Measurements from ENCODE around the gene BNIP3. TPM values are rescaled to one million over a fixed set of nuclear protein-coding genes. Genes with fewer than 3 reads are reported as not detected.
A peak's percentile ranks its signal among the peaks of the same experiment; 100 is the strongest.

BNIP3 gene
- total RNA-seq, 1 donor from 2014 or later, result 112 TPM

- peaks cover 18% of the 10 kb centered on the region for H3K36me3 ChIP-seq (ENCODE audit: insufficient read depth, low read length)
- Mint-ChIP-seq H3K4me1 (ENCODE audit: low read depth, unreplicated experiment) (peaks cover 31% of the 10 kb centered on the region), H3K27ac (ENCODE audit: unreplicated experiment) (peak overlapping the region; percentile 77), H3K9me3 (ENCODE audit: unreplicated experiment) (no peaks in the 10 kb centered on the region), H3K36me3 (ENCODE audit: low read depth, unreplicated experiment) (peaks cover 24% of the 10 kb centered on the region), H3K27me3 (ENCODE audit: low read depth, unreplicated experiment) (no peaks in the 10 kb centered on the region), H3K4me3 (ENCODE audit: unreplicated experiment) (no peak overlapping the region)
- peaks cover 8% of the 10 kb centered on the region for H4K20me1 ChIP-seq (ENCODE audit: insufficient read depth, low read length)
- peaks cover 19% of the 10 kb centered on the region for H3K79me2 ChIP-seq (ENCODE audit: insufficient read depth, low read length)
- H3K4me3 ChIP-seq (ENCODE audit: insufficient read depth, low read depth, low read length), result no peak overlapping the region
- H3K4me2 ChIP-seq (ENCODE audit: low read length), result no peak overlapping the region
- no peak overlapping the region for H2AFZ ChIP-seq (ENCODE audit: low read depth, low read length)
- no peak overlapping the region for H3K9ac ChIP-seq (ENCODE audit: low read length)
- FAIRE-seq (no peak), DNase-seq (ENCODE audit: low read depth) (no peak)
- no peaks in the 10 kb centered on the region for H3K9me3 ChIP-seq (ENCODE audit: insufficient read depth, low read depth, low read length)
- H3K27ac ChIP-seq (ENCODE audit: low read depth, low read length), result no peak overlapping the region
- no peaks in the 10 kb centered on the region for H3K27me3 ChIP-seq (ENCODE audit: insufficient read depth, low read length)
- TF ChIP-seq EZH2 (IDR thresholded peaks at IDR 0.05; ENCODE audit: insufficient read depth, low read length) (no peak), CTCF (IDR thresholded peaks at IDR 0.05; ENCODE audit: insufficient read depth, low read depth, low read length) (no peak)
- H3K4me1 ChIP-seq (ENCODE audit: insufficient read depth, low read length), result peaks cover 38% of the 10 kb centered on the region
These were observed 32.5 kb downstream of the BNIP3 start for GRCh38 chr10:131949041-131949862.

- no peaks in the 10 kb centered on the region for H3K27me3 Mint-ChIP-seq (ENCODE audit: low read depth, unreplicated experiment)
- Histone ChIP-seq H3K4me2 (ENCODE audit: low read length) (peak overlapping the region; percentile 82), H4K20me1 (ENCODE audit: insufficient read depth, low read length) (peaks cover under 1% of the 10 kb centered on the region), H3K4me1 (ENCODE audit: insufficient read depth, low read length) (peaks cover 38% of the 10 kb centered on the region), H3K9me3 (ENCODE audit: insufficient read depth, low read depth, low read length) (no peaks in the 10 kb centered on the region), H2AFZ (ENCODE audit: low read depth, low read length) (no peak overlapping the region), H3K4me3 (ENCODE audit: insufficient read depth, low read depth, low read length) (no peak overlapping the region), H3K79me2 (ENCODE audit: insufficient read depth, low read length) (peaks cover 20% of the 10 kb centered on the region), H3K36me3 (ENCODE audit: insufficient read depth, low read length) (peaks cover 16% of the 10 kb centered on the region), H3K27ac (ENCODE audit: low read depth, low read length) (no peak overlapping the region), H3K9ac (ENCODE audit: low read length) (no peak overlapping the region), H3K27me3 (ENCODE audit: insufficient read depth, low read length) (no peaks in the 10 kb centered on the region)
- FAIRE-seq (no peak), DNase-seq (ENCODE audit: low read depth) (no peak)
- H3K9me3 Mint-ChIP-seq (ENCODE audit: unreplicated experiment), result no peaks in the 10 kb centered on the region
- no peak overlapping the region for H3K4me3 Mint-ChIP-seq (ENCODE audit: unreplicated experiment)
- peaks cover 28% of the 10 kb centered on the region for H3K36me3 Mint-ChIP-seq (ENCODE audit: low read depth, unreplicated experiment)
- H3K4me1 Mint-ChIP-seq (ENCODE audit: low read depth, unreplicated experiment), result peaks cover 31% of the 10 kb centered on the region
- TF ChIP-seq EZH2 (IDR thresholded peaks at IDR 0.05; ENCODE audit: insufficient read depth, low read length) (no peak), CTCF (IDR thresholded peaks at IDR 0.05; ENCODE audit: insufficient read depth, low read depth, low read length) (no peak)
- H3K27ac Mint-ChIP-seq (ENCODE audit: unreplicated experiment), result peak overlapping the region; percentile 77
These were observed 33.2 kb downstream of the BNIP3 start for GRCh38 chr10:131948501-131948900.

All from astrocyte (in vitro differentiated cells and primary cell).